ENCODE results near the gene CYP20A1. TPM values are rescaled to one million over a fixed set of nuclear protein-coding genes. Genes with fewer than 3 reads are reported as not detected.

Gene CYP20A1
- total and polyA plus RNA-seq, 2 of the 8 experiments (the other 6 are each of a cell fraction or from before 2014, with no cell fraction given): 6.2 to 21.5 TPM

DNA sequence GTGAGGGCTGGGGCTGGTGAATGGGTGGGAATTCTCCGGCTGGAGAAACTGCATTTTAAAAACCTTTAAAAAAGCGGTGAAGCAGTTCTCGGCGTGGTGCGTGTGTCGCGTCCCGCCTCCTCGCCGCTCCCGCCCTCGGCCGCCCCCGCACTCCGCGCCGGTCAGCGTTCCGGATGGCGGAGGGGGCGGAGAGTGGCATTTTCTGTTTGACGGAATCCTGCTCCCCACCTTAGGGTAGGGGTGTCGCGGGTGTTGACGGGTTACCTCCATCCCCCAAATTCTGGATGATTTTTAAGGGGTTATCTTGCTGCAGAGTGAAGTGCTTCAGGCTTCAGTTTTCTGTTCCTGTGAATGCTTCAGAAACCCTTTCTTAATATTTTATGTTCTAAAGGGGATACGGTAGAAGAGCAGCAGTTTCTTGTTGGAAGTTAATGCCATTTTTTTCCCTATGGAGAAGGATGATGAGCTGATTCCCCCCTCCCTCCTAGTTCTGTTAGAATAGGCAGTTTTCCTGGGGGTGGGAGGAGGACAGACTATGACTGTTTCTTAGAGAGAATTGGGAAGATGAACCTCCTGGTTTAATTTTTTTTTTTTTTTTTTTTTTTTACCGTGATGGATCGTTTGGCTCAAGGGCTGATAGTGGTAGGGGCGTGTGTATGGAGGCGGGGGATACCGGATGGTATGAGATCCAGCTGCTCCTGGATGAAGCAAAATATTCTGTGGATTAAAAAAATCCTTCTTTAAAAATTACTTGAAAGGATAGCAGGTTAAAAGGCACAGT, 90.1 kb downstream of the CYP20A1 start:
- Histone ChIP-seq H2BK12ac (ENCODE audit: low read depth, low read length) (no peak overlapping the region), H3K27me3 (replicated peaks in 1 of 4; ENCODE audit: control insufficient read depth in 3 of 4, extremely low read depth in 1 of 4, insufficient read depth in 3 of 4, low read length in 3 of 4) (no peaks in the 10 kb centered on the region), H3K23ac (ENCODE audit: insufficient read length) (no peak overlapping the region), H2BK120ac (replicated peaks; ENCODE audit: low read depth, low read length) (no peak overlapping the region), H2BK15ac (ENCODE audit: low read length) (no peak overlapping the region), H3K9ac (replicated peaks in 1 of 4; ENCODE audit: extremely low read depth in 1 of 4, low read depth in 3 of 4, low read length in 3 of 4) (peak overlapping the region; percentile 78 to 90 (median 83)), H3K18ac (ENCODE audit: extremely low read depth, low read length) (peak overlapping the region; percentile 79; the same call in 1 of the 2 replicates), H3K36me3 (ENCODE audit: control insufficient read depth in 2 of 4, insufficient read depth in 4 of 4, low read length in 3 of 4) (no peaks in the 10 kb centered on the region), H3K4ac (replicated peaks; ENCODE audit: insufficient read length, low read depth, low read length) (no peak overlapping the region), H3K4me2 (ENCODE audit: insufficient read depth in 1 of 2, low read depth in 2 of 2, low read length in 2 of 2) (peak overlapping the region; percentile 62 to 89), H4K5ac (ENCODE audit: insufficient read length, low read depth, low read length) (peak overlapping the region; percentile 4), H3K79me1 (ENCODE audit: low read depth, low read length) (no peaks in the 10 kb centered on the region; the same call in 1 of the 2 replicates), H3K56ac (replicated peaks; ENCODE audit: insufficient read length, low read depth, low read length) (peak overlapping the region; percentile 46), H2AFZ (ENCODE audit: low read length) (no peak overlapping the region), H3K79me2 (ENCODE audit: control insufficient read depth in 1 of 2, insufficient read depth in 2 of 2, low read length in 2 of 2) (peaks cover 20 to 52% of the 10 kb centered on the region in 2 experiments), H4K91ac (replicated peaks; ENCODE audit: insufficient read length, low read length) (no peak overlapping the region), H3K23me2 (ENCODE audit: low read depth, low read length) (peaks cover 4% of the 10 kb centered on the region; the same call in 1 of the 2 replicates), H2BK5ac (ENCODE audit: low read depth, low read length) (no peak overlapping the region; the same call in 1 of the 2 replicates), H2BK20ac (ENCODE audit: low read length) (no peak overlapping the region), H4K20me1 (replicated peaks in 1 of 2; ENCODE audit: control insufficient read depth in 1 of 2, insufficient read depth in 2 of 2, low read length in 2 of 2) (peaks cover 1 to 3% of the 10 kb centered on the region in 2 experiments), H3K4me1 (replicated peaks in 1 of 4; ENCODE audit: control insufficient read depth in 3 of 4, insufficient read depth in 4 of 4, low read length in 3 of 4) (peaks cover 0 to 2% (median 0%) of the 10 kb centered on the region in 4 experiments; a peak in 1 of 7 replicates), H3K27ac (ENCODE audit: low read depth, low read length) (peak overlapping the region; percentile 83; the same call in 1 of the 2 replicates), H3K14ac (ENCODE audit: insufficient read length) (no peak overlapping the region), H3K9me3 (ENCODE audit: insufficient read depth in 2 of 2, low read depth in 1 of 2, low read length in 1 of 2) (no peaks in the 10 kb centered on the region), H2AK5ac (ENCODE audit: low read depth, low read length) (no peak overlapping the region), H3K4me3 (ENCODE audit: extremely low read depth in 1 of 4, insufficient read depth in 2 of 4, low read depth in 3 of 4, low read length in 4 of 4) (peak overlapping the region; percentile 84 to 99 (median 92)), H4K8ac (ENCODE audit: extremely low read depth, insufficient read depth, low read length) (no peak overlapping the region)
- no peak for FAIRE-seq
- peak; percentile 99 for TF ChIP-seq EGR1 (IDR thresholded peaks at IDR 0.05; ENCODE audit: borderline replicate concordance, low read depth, low read length)
- TF ChIP-seq EP300 (IDR thresholded peaks at IDR 0.05; ENCODE audit: borderline replicate concordance in 1 of 2, low read depth in 2 of 2, low read length in 2 of 2): no peak
- TF ChIP-seq TAF1 (IDR thresholded peaks at IDR 0.05; ENCODE audit: low read depth, low read length): peak; percentile 56
- 0 out of 2 replicates have a peak, but pooled peaks have one; percentile 8 for TF ChIP-seq CHD1 (IDR thresholded peaks at IDR 0.05; ENCODE audit: low read depth, low read length)
- no peak for TF ChIP-seq SIX5 (IDR thresholded peaks at IDR 0.05; ENCODE audit: low read depth, low read length)
- TF ChIP-seq SAP30 (IDR thresholded peaks at IDR 0.05; ENCODE audit: insufficient read depth, insufficient replicate concordance, low read length): peak; percentile 67
- TF ChIP-seq POLR2A (IDR thresholded peaks at IDR 0.05; ENCODE audit: control extremely low read depth in 1 of 2, low read depth in 2 of 2, low read length in 2 of 2): peak in 1 of 2 experiments; percentile 39; a peak in 2 of 3 replicates
- ChIA-PET POLR2A (ENCODE audit: partially characterized antibody) (interaction anchor here (0.7 to 3.9 kb wide), 15 partner anchors 7 to 314 kb away, joined by 3 to 40 read pairs (median 4); partner anchors contain the start of genes CYP20A1 and NBEAL1), CTCF (ENCODE audit: partially characterized antibody) (interaction anchor here (0.7 to 0.9 kb wide), 2 partner anchors 12 to 46 kb away, joined by 3 read pairs; no protein-coding TSS in a partner anchor)
- no peak for DNase-seq (ENCODE audit: low read depth in 1 of 2, low spot score in 2 of 2)
- WGBS, 2 experiments (ENCODE audit: extremely low coverage in 1 of 2, insufficient coverage in 1 of 2, insufficient read length in 1 of 2, insufficient replicate concordance in 2 of 2, low coverage in 1 of 2, low lambda C conversion rate in 2 of 2, missing lambda C conversion rate in 1 of 2): 8% methylated on average over 30 of the region's 31 CpGs; no CpG with 5 or more reads in 1 of the 2 experiments
